OCI-LY1 (cell line): ENCODE data around the gene PIP4K2A.

Experiments
- CTCF ChIP-seq: fragments of 200-600 bp; sonication (generic), shearing (Covaris generic); IDR thresholded peaks from 2 replicates; pipeline ENCODE4 v1.5.1; 2017; ENCODE audit warnings: mild to moderate bottlenecking, antibody characterized with exemption, low read length, moderate library complexity, mixed read lengths
- EZH2 ChIP-seq: fragments of 200-600 bp; sonication (generic), shearing (Covaris generic); IDR thresholded peaks from 2 replicates; pipeline ENCODE4 v1.8.0; 2017; ENCODE audit warnings: borderline replicate concordance, mixed run types, mild to moderate bottlenecking, antibody characterized with exemption, low read length, moderate library complexity, mixed read lengths

GRCh38 chr10:22598478-22598877 lies 115.9 kb downstream of the PIP4K2A start:
- TF ChIP-seq EZH2 (no peak), CTCF (no peak)
